Urinary bladder (tissue), 4 donors: ENCODE results near the gene CEP76. TPM values are rescaled to one million over a fixed set of nuclear protein-coding genes. Genes with fewer than 3 reads are reported as not detected.
A peak's percentile ranks its signal among the peaks of the same experiment; 100 is the strongest.

Experiments used
- DNase-seq: peaks from one replicate; pipeline ENCODE4 v3.0.0-alpha.2; 2015; ENCODE audit errors: extremely low spot score
- H3K27ac ChIP-seq: one replicate; pipeline ENCODE4 v1.5.1; 2013; ENCODE audit warnings: low read depth, mild to moderate bottlenecking, moderate library complexity
- H3K36me3 ChIP-seq: one replicate; pipeline ENCODE4 v1.6.1; 2013; ENCODE audit warnings: mild to moderate bottlenecking, moderate library complexity; ENCODE audit not compliant: insufficient read depth
- H3K4me1 ChIP-seq: one replicate; pipeline ENCODE4 v1.6.1; 2013; ENCODE audit warnings: mild to moderate bottlenecking, moderate library complexity; ENCODE audit not compliant: insufficient read depth
- H3K4me3 ChIP-seq: one replicate; pipeline ENCODE4 v1.5.1; 2013; ENCODE audit warnings: low read depth, low read length
- WGBS: extraction: QIAGEN DNeasy Blood & Tissue Kit; methylation state at CpG from one replicate; pipeline ENCODE4 v1.1.7; 2013; 5-methylcytosine and 5-hydroxymethylcytosine counted together
- polyA plus RNA-seq: library from polyadenylated mRNA; stranded (reverse); fragments of 200-250 nt; gene quantifications from one replicate; pipeline ENCODE4 v1.2.3, GENCODE V29; 2013
- total RNA-seq: library from RNA; depleted of rRNA; stranded (reverse); fragments of >200 nt; gene quantifications from one replicate; pipeline ENCODE4 v1.2.3, GENCODE V29; 2014
- donor health status: healthy with polysubstance abuse.
- donor health status: healthy.

CEP76 gene
- total and polyA plus RNA-seq, 2 donors: 4.4 to 14.3 TPM

GRCh38 chr18:12686100-12686499 lies 16.4 kb downstream of the CEP76 start:
- WGBS: 63% methylated on average over 3 of the region's 3 CpGs
- peaks cover 2% of the 10 kb centered on the region for H3K36me3 ChIP-seq

DNA sequence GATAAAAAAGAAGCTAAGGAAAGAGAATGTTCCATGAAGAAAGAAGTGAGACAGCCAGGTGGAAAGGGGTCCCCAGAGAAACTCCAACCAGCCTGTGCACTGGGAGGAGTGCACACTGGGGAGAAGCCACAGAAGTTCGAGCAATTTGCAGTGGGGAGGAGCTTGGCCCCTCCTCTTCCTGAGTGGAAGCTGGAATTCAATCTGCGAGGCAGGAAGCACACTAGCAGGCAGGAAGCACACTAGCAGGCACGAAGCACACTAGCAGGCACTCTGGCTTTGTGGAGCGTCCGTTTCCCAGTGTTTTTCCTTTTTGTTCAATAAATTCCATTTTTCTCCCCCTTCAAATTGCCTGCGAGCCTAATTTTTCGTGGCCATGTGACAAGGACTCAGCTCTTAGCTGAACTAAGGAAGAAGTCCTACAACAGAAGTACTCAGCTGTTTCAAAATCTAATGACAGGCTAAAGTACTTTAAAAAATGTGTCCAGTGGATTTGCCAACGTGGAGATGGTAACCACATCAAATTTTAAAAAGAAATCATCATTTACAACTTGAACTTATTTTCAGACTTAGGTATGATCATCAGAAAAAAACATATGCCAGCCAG lies 23.2 kb downstream of the CEP76 start:
- peaks cover 2% of the 10 kb centered on the region for H3K36me3 ChIP-seq
- DNase-seq: no peak
- H3K4me3 ChIP-seq: no peak overlapping the region
- no peaks in the 10 kb centered on the region for H3K4me1 ChIP-seq
- 33% methylated on average over 8 of the region's 8 CpGs for WGBS
- H3K27ac ChIP-seq: no peak overlapping the region

More at GRCh38 chr18:12686100-12686499, 16.4 kb downstream of the CEP76 start:
- no peak for DNase-seq
- H3K27ac ChIP-seq: no peak overlapping the region
- no peak overlapping the region for H3K4me3 ChIP-seq
- no peaks in the 10 kb centered on the region for H3K4me1 ChIP-seq

DNA sequence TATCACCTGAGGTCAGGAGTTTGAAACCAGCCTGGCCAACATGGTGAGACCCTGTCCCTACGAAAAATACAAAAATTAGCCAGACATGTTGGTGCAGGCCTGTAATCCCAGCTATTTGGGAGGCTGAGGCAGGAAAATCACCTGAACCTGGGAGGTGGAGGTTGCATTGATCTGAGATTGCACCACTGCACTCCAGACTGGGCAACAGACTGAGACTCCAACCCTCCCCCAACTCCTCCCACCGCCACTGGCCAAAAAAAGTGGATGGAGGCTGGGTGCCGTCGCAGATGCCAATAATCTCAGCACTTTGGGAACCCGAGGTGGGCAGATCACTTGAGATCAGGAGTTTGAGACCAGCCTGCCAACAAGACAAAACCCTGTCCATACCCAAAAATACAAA lies 34.5 kb downstream of the CEP76 start:
- no peak overlapping the region for H3K27ac ChIP-seq
- no peaks in the 10 kb centered on the region for H3K4me1 ChIP-seq
- 92% methylated on average over 5 of the region's 5 CpGs for WGBS
- H3K36me3 ChIP-seq: no peaks in the 10 kb centered on the region
- H3K4me3 ChIP-seq: no peak overlapping the region
- no peak for DNase-seq

- Histone ChIP-seq H3K36me3 (no peaks in the 10 kb centered on the region), H3K4me1 (no peaks in the 10 kb centered on the region), H3K4me3 (no peak overlapping the region), H3K27ac (no peak overlapping the region)
- DNase-seq: peak; percentile 6
- 77% methylated on average over 9 of the region's 9 CpGs for WGBS
Measured at GRCh38 chr18:12659904-12660605, 42.5 kb downstream of the CEP76 start.

DNA sequence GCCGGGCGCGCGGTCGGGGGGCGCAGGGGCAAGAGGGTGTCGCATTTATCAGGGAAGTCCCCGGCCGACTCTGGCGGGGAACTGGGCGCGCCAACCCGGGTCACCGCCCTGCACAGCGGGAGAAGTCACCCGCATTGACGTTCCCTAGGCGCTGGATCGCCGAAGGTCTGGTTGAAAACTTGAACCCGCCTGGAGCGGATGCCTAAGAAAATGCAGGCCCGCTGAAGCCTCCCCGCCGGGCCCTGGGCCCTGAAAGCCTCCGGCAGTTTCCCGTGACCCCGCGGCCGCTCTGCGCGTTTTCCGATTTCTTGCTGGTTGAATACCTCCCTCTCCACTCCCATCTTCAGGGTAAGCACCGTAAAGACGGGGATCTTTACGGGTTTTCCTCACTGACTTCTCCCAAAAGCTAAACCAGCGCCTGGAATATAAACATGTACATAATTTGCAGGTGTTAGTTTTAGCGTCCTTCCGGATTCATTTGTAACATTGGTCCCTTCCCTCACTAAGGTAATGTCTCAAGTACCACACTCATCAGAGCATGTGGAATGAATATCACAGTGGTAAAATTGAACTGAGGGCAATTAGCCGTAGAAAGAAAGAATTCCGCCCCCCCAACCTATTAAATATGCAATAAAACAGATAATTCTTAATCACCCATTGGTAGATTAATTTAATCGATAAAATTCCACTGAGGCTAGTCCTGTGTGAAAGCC lies 43.9 kb downstream of the CEP76 start:
- Histone ChIP-seq H3K4me3 (peak overlapping the region; percentile 93), H3K27ac (peak overlapping the region; percentile 90), H3K36me3 (no peaks in the 10 kb centered on the region), H3K4me1 (no peaks in the 10 kb centered on the region)
- 24% methylated on average over 42 of the region's 42 CpGs for WGBS
- DNase-seq: no peak

DNA sequence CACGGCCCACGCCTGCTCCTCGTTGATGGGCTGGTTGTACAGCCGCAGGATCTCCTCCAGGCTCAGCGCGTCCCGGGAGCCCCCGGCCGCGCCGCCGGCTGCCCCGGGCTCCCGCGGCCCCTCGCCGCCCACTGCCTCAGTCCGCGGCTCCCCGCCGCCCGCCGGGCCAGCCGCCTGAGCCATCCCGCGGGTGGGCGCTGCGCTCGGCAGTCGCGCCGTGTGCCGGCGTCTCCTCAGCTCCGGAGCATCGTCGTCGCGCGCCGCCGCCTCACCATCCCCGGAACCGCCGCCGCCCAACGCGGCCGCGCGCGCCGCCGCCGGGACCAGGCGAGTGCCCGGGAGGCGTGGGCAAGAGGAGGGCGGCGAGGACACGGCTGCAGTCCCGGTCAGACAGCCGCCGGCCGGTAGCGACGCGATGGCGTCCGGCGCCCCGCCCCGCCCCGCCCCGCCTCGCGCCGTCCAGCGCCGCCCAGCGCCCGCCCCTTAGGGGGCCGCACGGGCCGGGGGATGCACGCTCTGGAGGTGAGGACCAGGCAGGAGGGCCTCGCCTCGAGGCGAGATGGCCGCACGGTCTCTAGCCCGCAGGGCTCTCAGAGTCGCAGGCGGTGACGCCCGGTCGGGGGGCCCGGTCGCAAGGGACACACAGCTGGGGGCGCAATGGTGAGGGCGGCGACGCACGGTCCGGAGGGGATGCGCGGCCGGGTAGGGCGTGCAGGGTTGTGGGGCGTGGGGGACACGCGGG lies 44.7 kb downstream of the CEP76 start, which contains the start of gene SPIRE1:
SPIRE1 (minus strand) TSS at position 424 of the 742 bp plus-strand sequence; CDS start at position 183, 241 bp downstream.
- peak within 1 kb of the TSS; percentile 93 for H3K4me3 ChIP-seq
- no peaks in the 10 kb centered on the region for H3K36me3 ChIP-seq
- DNase-seq: no peak
- WGBS: under 1% methylated on average over 112 of the region's 112 CpGs
- peak within 1 kb of the TSS; percentile 90 for H3K27ac ChIP-seq
- H3K4me1 ChIP-seq: no peaks in the 10 kb centered on the region

DNA sequence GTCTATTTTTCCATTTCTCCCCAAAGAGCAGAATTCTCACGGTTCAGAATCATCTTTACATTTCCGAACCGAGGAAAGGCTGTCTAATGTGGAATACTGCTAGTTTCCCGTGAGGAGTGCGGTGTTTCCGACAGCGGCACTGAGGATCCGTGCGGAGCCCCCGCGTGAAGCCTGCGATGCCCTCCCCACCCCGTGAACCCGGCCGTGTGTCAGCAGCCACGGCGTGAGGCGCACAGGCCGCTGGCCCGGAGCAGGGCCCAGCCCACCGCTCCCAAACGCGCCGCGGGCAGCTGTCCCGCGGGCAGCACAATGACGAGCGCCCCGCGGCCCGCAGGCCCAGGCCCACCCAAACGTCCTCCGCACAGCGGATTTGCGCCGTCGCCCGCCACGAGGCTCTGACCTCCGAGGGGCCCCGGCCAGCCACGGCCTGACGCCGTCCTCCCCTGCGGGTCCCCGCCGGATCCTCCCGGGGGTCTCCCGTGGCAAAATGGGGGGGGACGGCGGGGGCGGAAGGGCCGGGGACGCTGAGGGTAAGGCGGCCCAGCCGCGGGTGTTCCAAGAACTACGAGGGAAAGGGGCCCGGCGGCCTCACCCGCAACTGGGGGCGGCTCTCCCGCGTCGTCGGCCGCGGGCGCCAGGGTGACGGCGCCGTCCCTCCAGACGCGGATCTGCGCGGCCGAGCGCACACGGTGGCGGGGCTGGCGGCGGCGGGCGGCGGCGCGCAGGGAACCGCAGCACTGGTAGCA lies 45.4 kb downstream of the CEP76 start:
- Histone ChIP-seq H3K4me1 (no peaks in the 10 kb centered on the region), H3K36me3 (no peaks in the 10 kb centered on the region), H3K27ac (peak overlapping the region; percentile 90), H3K4me3 (peak overlapping the region; percentile 93)
- WGBS: under 1% methylated on average over 89 of the region's 89 CpGs
- DNase-seq: no peak

GRCh38 chr18:12656605-12656937 lies 46.0 kb downstream of the CEP76 start:
- H3K4me3 ChIP-seq: peak overlapping the region; percentile 93
- DNase-seq: no peak
- WGBS: 9% methylated on average over 3 of the region's 3 CpGs
- no peaks in the 10 kb centered on the region for H3K36me3 ChIP-seq
- no peak overlapping the region for H3K27ac ChIP-seq
- no peaks in the 10 kb centered on the region for H3K4me1 ChIP-seq

- Histone ChIP-seq H3K4me3 (no peak overlapping the region), H3K27ac (no peak overlapping the region), H3K36me3 (no peaks in the 10 kb centered on the region), H3K4me1 (no peaks in the 10 kb centered on the region)
- WGBS: 85% methylated on average over 1 of the region's 1 CpG
- no peak for DNase-seq
Measured at GRCh38 chr18:12654971-12655370, 47.6 kb downstream of the CEP76 start.

DNA sequence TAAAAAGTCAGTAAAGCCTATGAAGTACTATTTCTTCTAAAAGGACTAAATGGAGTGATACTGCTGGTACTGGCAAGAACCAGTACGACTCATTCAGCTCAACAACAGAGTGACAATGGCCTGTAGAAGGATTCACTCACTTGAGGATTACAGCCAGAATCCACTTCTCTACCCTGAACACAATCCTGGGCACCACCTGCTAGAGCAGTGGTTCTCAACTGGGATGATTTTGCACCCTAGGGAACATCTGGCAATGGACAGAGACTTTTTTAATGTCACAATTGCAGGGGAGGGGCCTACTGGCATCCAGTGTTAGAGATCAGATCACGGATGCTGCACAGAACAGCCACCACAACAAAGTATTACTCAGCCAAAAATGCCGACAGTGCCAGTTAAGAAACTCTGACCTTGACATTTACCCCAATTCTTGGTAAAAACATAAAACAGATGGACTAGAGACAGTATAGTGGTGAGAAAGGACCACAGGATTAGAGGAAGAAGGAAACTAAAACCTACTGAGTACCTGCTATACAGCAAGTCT lies 49.6 kb downstream of the CEP76 start:
- no peak for DNase-seq
- WGBS: 64% methylated on average over 3 of the region's 3 CpGs
- H3K4me1 ChIP-seq: no peaks in the 10 kb centered on the region
- H3K27ac ChIP-seq: no peak overlapping the region
- H3K36me3 ChIP-seq: no peaks in the 10 kb centered on the region
- no peak overlapping the region for H3K4me3 ChIP-seq

DNA sequence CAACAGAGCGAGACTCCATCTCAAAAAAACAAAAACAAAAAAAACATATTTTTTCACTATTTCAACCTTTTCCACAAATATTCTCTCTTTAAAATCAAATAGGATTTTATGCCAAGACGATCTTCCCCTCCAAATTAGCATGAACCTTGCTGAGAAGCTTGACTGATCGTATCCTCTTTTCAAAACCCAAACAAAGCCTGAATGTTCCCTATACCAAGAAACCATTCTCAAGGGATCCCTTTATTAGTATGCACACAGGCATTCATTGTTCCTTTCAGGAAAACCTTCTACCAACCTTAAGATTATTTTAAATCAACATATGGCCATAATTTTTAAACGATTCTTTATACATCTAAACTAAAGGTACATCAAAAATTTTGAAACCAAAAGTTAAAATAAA lies 50.9 kb downstream of the CEP76 start:
- DNase-seq: no peak
- Histone ChIP-seq H3K27ac (no peak overlapping the region), H3K4me1 (no peaks in the 10 kb centered on the region), H3K36me3 (no peaks in the 10 kb centered on the region), H3K4me3 (no peak overlapping the region)
- WGBS: 71% methylated on average over 4 of the region's 4 CpGs

DNA sequence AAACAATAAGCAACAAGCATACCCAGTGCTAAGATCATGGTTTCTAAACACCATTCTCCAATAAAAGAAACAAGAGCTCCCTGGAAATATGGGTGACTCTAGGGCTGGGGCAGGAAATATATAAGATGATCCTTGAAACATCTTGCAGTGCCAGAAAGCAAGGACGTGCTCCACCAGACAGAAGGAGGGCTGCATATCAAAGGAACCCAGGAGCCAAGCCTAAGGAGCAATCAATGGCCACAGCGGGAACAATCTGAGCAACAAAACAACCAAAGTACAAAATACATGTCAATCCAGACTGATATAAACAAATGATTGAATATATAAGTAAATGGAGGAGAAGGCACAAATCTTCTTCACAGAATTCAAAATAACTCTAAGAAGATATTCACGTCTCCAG lies 54.8 kb downstream of the CEP76 start:
- no peak for DNase-seq
- Histone ChIP-seq H3K27ac (no peak overlapping the region), H3K36me3 (no peaks in the 10 kb centered on the region), H3K4me1 (peaks cover 3% of the 10 kb centered on the region), H3K4me3 (no peak overlapping the region)
- WGBS: 91% methylated on average over 3 of the region's 3 CpGs

GRCh38 chr18:12645751-12646203 lies 56.7 kb downstream of the CEP76 start:
- Histone ChIP-seq H3K4me3 (no peak overlapping the region), H3K27ac (no peak overlapping the region), H3K4me1 (peaks cover 3% of the 10 kb centered on the region)

More at GRCh38 chr18:12645751-12646203, 56.7 kb downstream of the CEP76 start:
- no peaks in the 10 kb centered on the region for H3K36me3 ChIP-seq
- 53% methylated on average over 10 of the region's 10 CpGs for WGBS
- DNase-seq: no peak
